NCI-H748 treated with DMSO at 0.1 percent for 48 hours (cell line): ENCODE results near the gene SCNN1A.
A peak's percentile ranks its signal among the peaks of the same experiment; 100 is the strongest.

ENCODE experiments used
- DNase-seq: peaks from one replicate; lab custom pipeline; 2025; lab: John Stamatoyannopoulos, UW

Gene SCNN1A

GRCh38 chr12:6384499-6385436 lies 9.4 kb upstream of the SCNN1A start:
- no peak for DNase-seq

GRCh38 chr12:6383572-6384498 lies 8.5 kb upstream of the SCNN1A start, which contains the start of gene LTBR:
TSS of gene LTBR (plus strand) at chr12:6384162. CDS start at chr12:6384359, 197 bp downstream.
- no peak for DNase-seq

GRCh38 chr12:6382982-6383381 lies 7.6 kb upstream of the SCNN1A start:
- no peak for DNase-seq

GRCh38 chr12:6382371-6382770 lies 7.0 kb upstream of the SCNN1A start:
- DNase-seq, result no peak

- no peak for DNase-seq
Measured at GRCh38 chr12:6380141-6381121, 5.1 kb upstream of the SCNN1A start.

- DNase-seq, result no peak
Measured at GRCh38 chr12:6378709-6379472, 3.5 kb upstream of the SCNN1A start.

GRCh38 chr12:6377667-6377994 lies 2.3 kb upstream of the SCNN1A start:
- DNase-seq, result no peak

GRCh38 chr12:6376870-6377666 lies 1.7 kb upstream of the SCNN1A start:
- DNase-seq, result no peak

GRCh38 chr12:6376079-6376869 lies 911 bp upstream of the SCNN1A start:
- no peak for DNase-seq

- DNase-seq, result no peak
Measured at GRCh38 chr12:6374786-6375160, 590 bp downstream of the SCNN1A start.

GRCh38 chr12:6374028-6374785 lies 1.2 kb downstream of the SCNN1A start:
- no peak for DNase-seq

- DNase-seq, result peak; percentile 96
Measured at GRCh38 chr12:6373022-6373787, 2.2 kb downstream of the SCNN1A start.

GRCh38 chr12:6372403-6373003 lies 2.9 kb downstream of the SCNN1A start:
- peak; percentile 39 for DNase-seq

GRCh38 chr12:6370994-6371754 lies 4.2 kb downstream of the SCNN1A start:
- peak; percentile 92 for DNase-seq

- no peak for DNase-seq
Measured at GRCh38 chr12:6370576-6370935, 4.8 kb downstream of the SCNN1A start.

GRCh38 chr12:6369916-6370575 lies 5.3 kb downstream of the SCNN1A start:
- DNase-seq, result no peak
